ENCODE data around the gene NFATC3.

The NFATC3 gene

GRCh38 chr16:68233085-68233834 lies 148.1 kb downstream of the NFATC3 start:
- DNase-seq = peak in 1 of 6 experiments; percentile 37

GRCh38 chr16:68233835-68234187 lies 148.6 kb downstream of the NFATC3 start:
- no peak for DNase-seq

GRCh38 chr16:68234188-68235107 lies 149.3 kb downstream of the NFATC3 start:
- DNase-seq = peak in 2 of 6 experiments; percentile 26 to 41

- DNase-seq = peak in 4 of 6 experiments; percentile 35 to 41 (median 38)
These were observed 150.1 kb downstream of the NFATC3 start for GRCh38 chr16:68235108-68235886.

GRCh38 chr16:68235887-68236136 lies 150.6 kb downstream of the NFATC3 start, which contains the start of gene ESRP2:
Gene ESRP2, minus strand, starts transcription at chr16:68236127. Its CDS starts 82 bp downstream, at chr16:68236045.
- peak in 1 of 6 experiments; percentile 38 for DNase-seq

GRCh38 chr16:68236137-68236825 lies 151.1 kb downstream of the NFATC3 start:
- peak in 5 of 6 experiments; percentile 12 to 64 (median 39) for DNase-seq

GRCh38 chr16:68236826-68237242 lies 151.7 kb downstream of the NFATC3 start:
- peak in 2 of 6 experiments; percentile 24 to 52 for DNase-seq

GRCh38 chr16:68237243-68238028 lies 152.3 kb downstream of the NFATC3 start:
- DNase-seq = peak; percentile 76 to 89 (median 83)

GRCh38 chr16:68238029-68238345 lies 152.8 kb downstream of the NFATC3 start:
- DNase-seq = peak in 1 of 6 experiments; percentile 54

GRCh38 chr16:68242085-68242484 lies 156.9 kb downstream of the NFATC3 start:
- no peak for DNase-seq

- no peak for DNase-seq
These were observed 158.0 kb downstream of the NFATC3 start for GRCh38 chr16:68242926-68243858.

- no peak for DNase-seq
These were observed 159.3 kb downstream of the NFATC3 start for GRCh38 chr16:68244481-68244902.

GRCh38 chr16:68244903-68245853 lies 160.0 kb downstream of the NFATC3 start, which contains the start of gene PLA2G15:
Gene PLA2G15, plus strand, starts transcription at chr16:68245373. Its CDS starts 54 bp downstream, at chr16:68245427.
- peak; percentile 85 to 97 (median 94) for DNase-seq

- no peak for DNase-seq
These were observed 161.0 kb downstream of the NFATC3 start for GRCh38 chr16:68246121-68246520.

GRCh38 chr16:68246666-68247065 lies 161.5 kb downstream of the NFATC3 start:
- DNase-seq = no peak

- no peak for DNase-seq
These were observed 162.2 kb downstream of the NFATC3 start for GRCh38 chr16:68247400-68247799.

- DNase-seq = no peak
These were observed 162.8 kb downstream of the NFATC3 start for GRCh38 chr16:68247932-68248331.

- DNase-seq = no peak
These were observed 164.2 kb downstream of the NFATC3 start for GRCh38 chr16:68249371-68249770.

GRCh38 chr16:68250951-68251350 lies 165.8 kb downstream of the NFATC3 start:
- DNase-seq = no peak

All from stimulated activated naive CD4-positive, alpha-beta T cell (primary cell).